Measurements from ENCODE around the gene TRMT1L.

DNA sequence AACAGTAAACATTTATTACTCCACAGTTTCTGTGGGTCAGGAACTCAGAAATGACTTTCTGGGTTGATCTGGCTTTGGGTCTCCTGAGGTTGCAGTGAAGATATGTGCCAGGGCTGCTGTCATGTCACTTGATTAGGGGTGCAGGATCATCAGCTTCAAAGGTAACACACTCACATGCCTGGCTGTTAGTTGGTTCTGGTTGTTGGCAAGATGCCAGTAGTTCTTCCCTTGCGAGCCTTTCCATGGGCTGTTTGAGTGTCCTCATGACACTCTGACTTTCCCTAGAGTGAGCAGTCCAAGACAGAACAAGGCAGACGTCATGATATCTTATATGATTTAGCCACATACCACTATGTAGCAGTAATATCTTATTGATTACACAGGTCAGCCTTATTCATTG lies 2.0 kb upstream of the TRMT1L start:
- TF ChIP-seq, protein P1, sequence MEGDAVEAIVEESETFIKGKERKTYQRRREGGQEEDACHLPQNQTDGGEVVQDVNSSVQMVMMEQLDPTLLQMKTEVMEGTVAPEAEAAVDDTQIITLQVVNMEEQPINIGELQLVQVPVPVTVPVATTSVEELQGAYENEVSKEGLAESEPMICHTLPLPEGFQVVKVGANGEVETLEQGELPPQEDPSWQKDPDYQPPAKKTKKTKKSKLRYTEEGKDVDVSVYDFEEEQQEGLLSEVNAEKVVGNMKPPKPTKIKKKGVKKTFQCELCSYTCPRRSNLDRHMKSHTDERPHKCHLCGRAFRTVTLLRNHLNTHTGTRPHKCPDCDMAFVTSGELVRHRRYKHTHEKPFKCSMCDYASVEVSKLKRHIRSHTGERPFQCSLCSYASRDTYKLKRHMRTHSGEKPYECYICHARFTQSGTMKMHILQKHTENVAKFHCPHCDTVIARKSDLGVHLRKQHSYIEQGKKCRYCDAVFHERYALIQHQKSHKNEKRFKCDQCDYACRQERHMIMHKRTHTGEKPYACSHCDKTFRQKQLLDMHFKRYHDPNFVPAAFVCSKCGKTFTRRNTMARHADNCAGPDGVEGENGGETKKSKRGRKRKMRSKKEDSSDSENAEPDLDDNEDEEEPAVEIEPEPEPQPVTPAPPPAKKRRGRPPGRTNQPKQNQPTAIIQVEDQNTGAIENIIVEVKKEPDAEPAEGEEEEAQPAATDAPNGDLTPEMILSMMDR (IDR thresholded peaks at IDR 0.05; ENCODE audit: extremely low read depth in 1 of 2, insufficient read depth in 1 of 2, low read depth in 1 of 2, low read length in 2 of 2) = no peak
- no peak for TF ChIP-seq POLR2A (IDR thresholded peaks at IDR 0.05; ENCODE audit: low read depth, low read length)
- TF ChIP-seq MYC (IDR thresholded peaks at IDR 0.05; ENCODE audit: low read depth, low read length) = no peak
- TF ChIP-seq, protein P2, sequence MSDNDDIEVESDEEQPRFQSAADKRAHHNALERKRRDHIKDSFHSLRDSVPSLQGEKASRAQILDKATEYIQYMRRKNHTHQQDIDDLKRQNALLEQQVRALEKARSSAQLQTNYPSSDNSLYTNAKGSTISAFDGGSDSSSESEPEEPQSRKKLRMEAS (IDR thresholded peaks at IDR 0.05; ENCODE audit: insufficient read depth, insufficient read length) = no peak
- no peak for TF ChIP-seq GATA2 (IDR thresholded peaks at IDR 0.05; ENCODE audit: insufficient read depth, insufficient read length, low read depth, low read length)
- no peak for TF ChIP-seq EZH2 (IDR thresholded peaks at IDR 0.05; ENCODE audit: borderline replicate concordance, low read depth, low read length, severe bottlenecking)
- no peak for TF ChIP-seq FOS (IDR thresholded peaks at IDR 0.05; ENCODE audit: borderline replicate concordance, insufficient read depth, low read length)
